K562 (cell line): ENCODE measurements around the gene RPL14. TPM values are rescaled to one million over a fixed set of nuclear protein-coding genes. Genes with fewer than 3 reads are reported as not detected.
A peak's percentile ranks its signal among the peaks of the same experiment; 100 is the strongest.

ENCODE experiments used
- FUS ChIP-seq: fragments of 200-400 bp; formaldehyde crosslinking; optimal IDR thresholded peaks from 2 replicates; pipeline ENCODE3; 2017; ENCODE audit warnings: low read depth, low read length
- HNRNPL ChIP-seq: fragments of 200-400 bp; formaldehyde crosslinking; IDR thresholded peaks from 2 replicates; pipeline ENCODE4 v1.6.1; 2017; ENCODE audit warnings: low read depth, mild to moderate bottlenecking, low read length
- JUN ChIP-seq, 2 experiments: sonication (generic) in 1 of 2; formaldehyde crosslinking in 1 of 2; IDR thresholded peaks; 2 replicates each; pipeline versions ENCODE4 v1.6.1 to v1.8.0; 2012 to 2022; ENCODE audit warnings: borderline replicate concordance in 2 of 2, mild to moderate bottlenecking in 2 of 2, improper control_type of control experiment in 1 of 2, low read depth in 1 of 2, low read length in 1 of 2, missing genetic modification reagents in 1 of 2
- KAT7 ChIP-seq: sonication (generic); formaldehyde crosslinking; IDR thresholded peaks from 2 replicates; pipeline ENCODE4 v1.8.0; 2022; ENCODE audit warnings: missing genetic modification reagents, mild to moderate bottlenecking, borderline replicate concordance
- KDM4B ChIP-seq, 2 experiments: fragments of 450-650 bp in 1 of 2; sonication (generic) in 1 of 2; IDR thresholded peaks; 2 replicates each; pipeline ENCODE4 v1.6.1; 2016 to 2017; ENCODE audit warnings: borderline replicate concordance in 2 of 2, antibody characterized with exemption in 1 of 2, low read depth in 1 of 2, mild to moderate bottlenecking in 1 of 2
- MEF2D ChIP-seq: conservative IDR thresholded peaks from 2 replicates; pipeline ENCODE4 v1.6.1; 2016; ENCODE audit warnings: low read depth, missing genetic modification characterization, missing compliant biosample characterization
- NFE2L1 ChIP-seq: fragments of 450-650 bp; IDR thresholded peaks from 2 replicates; pipeline ENCODE4 v1.6.1; 2016; ENCODE audit warnings: missing genetic modification characterization, low read depth, mild to moderate bottlenecking, missing compliant biosample characterization, moderate library complexity, borderline replicate concordance
- PKNOX1 ChIP-seq: fragments of 450-650 bp; IDR thresholded peaks from 2 replicates; pipeline ENCODE4 v1.6.1; 2016
- POLR2AphosphoS5 ChIP-seq: IDR thresholded peaks from 2 replicates; pipeline ENCODE4 v1.6.1; 2011; ENCODE audit warnings: mild to moderate bottlenecking, low read depth, low read length, moderate library complexity; ENCODE audit not compliant: control insufficient read depth, insufficient read depth
- RAD21 ChIP-seq, 2 experiments: fragments of 250-450 bp in 1 of 2; fragments of 450-650 bp in 1 of 2; sonication (Bioruptor Pico) in 1 of 2; formaldehyde crosslinking in 1 of 2; IDR thresholded peaks in 1 of 2; conservative IDR thresholded peaks in 1 of 2; 2 replicates each; pipeline versions ENCODE4 v1.4.0 to v1.8.0; 2020 to 2022; ENCODE audit warnings: mild to moderate bottlenecking in 2 of 2, moderate library complexity in 1 of 2
- ZKSCAN8 ChIP-seq: fragments of 200-800 bp; sonication (Bioruptor generic); IDR thresholded peaks from 2 replicates; pipeline ENCODE4 v1.6.1; 2016; ENCODE audit warnings: missing genetic modification characterization, missing compliant biosample characterization
- ZNF592 ChIP-seq: fragments of 450-650 bp; IDR thresholded peaks from 2 replicates; pipeline ENCODE4 v1.6.1; 2017; ENCODE audit warnings: antibody characterized with exemption, mild to moderate bottlenecking
- ZNF76 ChIP-seq: fragments of 250-450 bp; sonication (Bioruptor Pico); IDR thresholded peaks from 2 replicates; pipeline ENCODE4 v1.4.0; 2020; ENCODE audit warnings: mild to moderate bottlenecking, moderate library complexity, borderline replicate concordance
- polyA plus RNA-seq, 8 experiments: library from polyadenylated mRNA; depleted of rRNA in 4 of 8; stranded (reverse) in 5 of 8; unstranded in 3 of 8; fragments of >200 nt; fragmentation: Nextera tagmentation in 2 of 8; fragmentation: Illumina TruSeq in 1 of 8; extraction: Ambion mirVana in 2 of 8; extraction: Trizol in 1 of 8; gene quantifications; 2 replicates each; pipeline versions ENCODE4 v1.2.1 to v1.2.3, GENCODE V29; 2011 to 2014; ENCODE audit warnings: inconsistent platforms in 1 of 8, missing spikeins in 1 of 8
- total RNA-seq, 7 experiments: library from RNA; depleted of rRNA in 6 of 7; stranded (reverse); fragments of >200 nt in 6 of 7; fragmentation: Illumina TruSeq in 2 of 7; extraction: Trizol in 2 of 7; gene quantifications; 2 replicates each; pipeline versions ENCODE4 v1.2.1 to v1.2.3, GENCODE V29; 2011 to 2021; ENCODE audit warnings: low replicate concordance in 1 of 7
- TF ChIP-seq, protein P1 (sequence below): fragments of 450-650 bp; conservative IDR thresholded peaks from 2 replicates; pipeline ENCODE4 v1.6.1; 2016; ENCODE audit warnings: missing genetic modification characterization, low read depth, mild to moderate bottlenecking, control low read depth, missing compliant biosample characterization
- TF ChIP-seq, protein P2 (sequence below): sonication (generic); formaldehyde crosslinking; IDR thresholded peaks from 2 replicates; pipeline ENCODE4 v1.8.1; 2023; ENCODE audit warnings: mild to moderate bottlenecking, missing genetic modification reagents

Gene RPL14
- total and polyA plus RNA-seq, 9 of the 15 experiments (the other 6 are each of a cell fraction or from before 2014, with no cell fraction given), result 851 to 4,649 (median 2,133) TPM

- TF ChIP-seq HNRNPL, result peak; percentile 53; the same call in 1 of the 2 replicates
- peak; percentile 70 for TF ChIP-seq FUS
- TF ChIP-seq ZNF76 (CRISPR knock-in tag), result no peak
- no peak for TF ChIP-seq NFE2L1 (tag)
- TF ChIP-seq, protein P1, sequence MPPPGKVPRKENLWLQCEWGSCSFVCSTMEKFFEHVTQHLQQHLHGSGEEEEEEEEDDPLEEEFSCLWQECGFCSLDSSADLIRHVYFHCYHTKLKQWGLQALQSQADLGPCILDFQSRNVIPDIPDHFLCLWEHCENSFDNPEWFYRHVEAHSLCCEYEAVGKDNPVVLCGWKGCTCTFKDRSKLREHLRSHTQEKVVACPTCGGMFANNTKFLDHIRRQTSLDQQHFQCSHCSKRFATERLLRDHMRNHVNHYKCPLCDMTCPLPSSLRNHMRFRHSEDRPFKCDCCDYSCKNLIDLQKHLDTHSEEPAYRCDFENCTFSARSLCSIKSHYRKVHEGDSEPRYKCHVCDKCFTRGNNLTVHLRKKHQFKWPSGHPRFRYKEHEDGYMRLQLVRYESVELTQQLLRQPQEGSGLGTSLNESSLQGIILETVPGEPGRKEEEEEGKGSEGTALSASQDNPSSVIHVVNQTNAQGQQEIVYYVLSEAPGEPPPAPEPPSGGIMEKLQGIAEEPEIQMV, result no peak
- TF ChIP-seq, protein P2, sequence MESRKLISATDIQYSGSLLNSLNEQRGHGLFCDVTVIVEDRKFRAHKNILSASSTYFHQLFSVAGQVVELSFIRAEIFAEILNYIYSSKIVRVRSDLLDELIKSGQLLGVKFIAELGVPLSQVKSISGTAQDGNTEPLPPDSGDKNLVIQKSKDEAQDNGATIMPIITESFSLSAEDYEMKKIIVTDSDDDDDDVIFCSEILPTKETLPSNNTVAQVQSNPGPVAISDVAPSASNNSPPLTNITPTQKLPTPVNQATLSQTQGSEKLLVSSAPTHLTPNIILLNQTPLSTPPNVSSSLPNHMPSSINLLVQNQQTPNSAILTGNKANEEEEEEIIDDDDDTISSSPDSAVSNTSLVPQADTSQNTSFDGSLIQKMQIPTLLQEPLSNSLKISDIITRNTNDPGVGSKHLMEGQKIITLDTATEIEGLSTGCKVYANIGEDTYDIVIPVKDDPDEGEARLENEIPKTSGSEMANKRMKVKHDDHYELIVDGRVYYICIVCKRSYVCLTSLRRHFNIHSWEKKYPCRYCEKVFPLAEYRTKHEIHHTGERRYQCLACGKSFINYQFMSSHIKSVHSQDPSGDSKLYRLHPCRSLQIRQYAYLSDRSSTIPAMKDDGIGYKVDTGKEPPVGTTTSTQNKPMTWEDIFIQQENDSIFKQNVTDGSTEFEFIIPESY, result peak; percentile 52; the same call in 1 of the 2 replicates
- no peak for TF ChIP-seq ZKSCAN8 (CRISPR knock-in tag)
- TF ChIP-seq KAT7 (CRISPR knock-in tag), result peak; percentile 95; the same call in 1 of the 2 replicates
- TF ChIP-seq ZNF592, result peak; percentile 73
- TF ChIP-seq PKNOX1, result peak; percentile 51
- peak; percentile 56; the same call in 1 of the 2 replicates for TF ChIP-seq JUN (IDR thresholded peaks at IDR 0.05; ENCODE audit: borderline replicate concordance, low read depth, low read length)
- no peak; the same call in 1 of the 2 replicates for TF ChIP-seq JUN (CRISPR knock-in tag; IDR thresholded peaks at IDR 0.05; ENCODE audit: borderline replicate concordance)
- TF ChIP-seq POLR2AphosphoS5, result peak; percentile 98
- peak in 1 of 2 experiments; percentile 81; a peak in 2 of 4 replicates for TF ChIP-seq KDM4B (IDR thresholded peaks at IDR 0.05; ENCODE audit: borderline replicate concordance in 2 of 2, low read depth in 1 of 2)
- TF ChIP-seq MEF2D (tag), result 0 out of 2 replicates have a peak, but pooled peaks have one; percentile 39
- peak in 1 of 2 experiments; percentile 6; a peak in 1 of 4 replicates for TF ChIP-seq RAD21 (CRISPR knock-in tag; conservative IDR thresholded peaks at IDR 0.05 in 1 of 2, IDR thresholded peaks at IDR 0.05 in 1 of 2)
These were observed at the start of gene RPL14 (continued) for GRCh38 chr3:40456940-40457823.
